ENCODE results near the gene ART5.
"Not testable (repeated sequence)": the region's sequence is repeated elsewhere in the genome, so short reads cannot be mapped to it uniquely, and the experiment has no call there.

ART5 gene

DNA sequence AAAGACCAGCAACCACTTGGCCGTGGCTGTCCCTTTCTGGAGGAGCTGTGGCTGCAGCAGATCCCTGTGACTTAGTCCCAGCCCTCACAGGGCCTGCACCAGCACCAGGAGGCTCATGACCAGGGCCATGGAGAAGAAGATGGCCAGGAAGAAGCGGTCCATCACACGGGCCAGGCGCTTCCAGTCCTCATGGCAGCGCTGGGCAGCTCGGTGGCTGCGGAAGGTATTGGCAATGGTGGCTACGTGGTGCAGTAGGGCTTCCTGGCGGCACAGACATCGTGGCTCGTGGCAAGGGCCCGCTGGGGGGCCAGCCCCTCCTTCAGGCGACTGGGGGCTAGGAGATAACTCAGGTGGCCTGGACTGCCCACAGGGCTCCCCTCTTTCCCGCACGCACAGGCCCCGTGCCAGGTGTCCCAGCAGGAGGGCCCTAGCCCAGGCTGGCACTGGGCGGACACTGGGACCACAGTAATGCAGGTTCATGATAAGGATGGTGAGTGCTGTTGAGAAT is 24.3 kb upstream of the ART5 start:
- H3K27me3 Mint-ChIP-seq = no peaks in the 10 kb centered on the region
- peaks cover 22% of the 10 kb centered on the region for H3K36me3 Mint-ChIP-seq
- no peaks in the 10 kb centered on the region for H3K9me3 Mint-ChIP-seq
- no peak overlapping the region for H3K27ac Mint-ChIP-seq
- no peak overlapping the region for H3K4me3 Mint-ChIP-seq
- CTCF ChIA-PET = no interaction called here
- DNase-seq = no peak
- no peaks in the 10 kb centered on the region for H3K4me1 Mint-ChIP-seq

DNA sequence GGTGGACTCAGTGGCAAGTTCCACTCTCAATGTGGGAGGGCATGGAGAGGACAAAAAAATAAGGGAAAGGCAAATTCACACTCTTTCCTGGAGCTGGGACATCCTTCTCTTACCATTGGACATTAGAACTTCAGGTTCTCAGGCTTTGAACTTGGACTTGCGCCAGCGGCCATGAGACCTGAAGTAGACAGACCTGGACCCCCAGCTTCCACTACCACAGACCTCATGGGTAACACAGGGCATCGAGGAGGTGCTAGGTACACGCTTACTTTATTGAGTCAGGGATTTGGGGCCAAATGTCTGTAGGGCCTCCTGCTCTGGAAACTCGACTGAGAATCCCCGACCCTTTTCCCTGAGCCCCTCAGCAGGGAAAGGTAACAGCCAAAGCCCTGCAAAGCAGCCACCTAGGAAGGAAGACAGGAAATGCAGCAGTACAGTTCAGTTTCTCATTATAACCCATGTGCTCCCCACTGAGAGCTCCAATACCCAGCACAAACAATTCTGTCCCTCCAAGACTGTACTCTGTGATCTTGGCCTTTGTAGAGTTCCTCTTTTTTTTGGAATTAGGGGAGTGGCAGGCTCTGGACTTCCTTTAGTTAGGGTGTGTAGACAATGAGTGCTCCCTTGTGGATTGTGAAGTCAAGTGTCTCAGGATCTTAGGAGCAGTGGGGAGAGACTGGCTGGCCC is 23.7 kb upstream of the ART5 start:
- no peaks in the 10 kb centered on the region for H3K9me3 Mint-ChIP-seq
- CTCF ChIA-PET = interaction anchor here (1.1 kb wide), 1 partner anchor 142 kb away, joined by 4 read pairs; no protein-coding TSS in a partner anchor
- no peaks in the 10 kb centered on the region for H3K27me3 Mint-ChIP-seq
- H3K4me1 Mint-ChIP-seq = no peaks in the 10 kb centered on the region
- peaks cover 16% of the 10 kb centered on the region for H3K36me3 Mint-ChIP-seq
- no peak for DNase-seq
- H3K4me3 Mint-ChIP-seq = no peak overlapping the region
- H3K27ac Mint-ChIP-seq = no peak overlapping the region

DNA sequence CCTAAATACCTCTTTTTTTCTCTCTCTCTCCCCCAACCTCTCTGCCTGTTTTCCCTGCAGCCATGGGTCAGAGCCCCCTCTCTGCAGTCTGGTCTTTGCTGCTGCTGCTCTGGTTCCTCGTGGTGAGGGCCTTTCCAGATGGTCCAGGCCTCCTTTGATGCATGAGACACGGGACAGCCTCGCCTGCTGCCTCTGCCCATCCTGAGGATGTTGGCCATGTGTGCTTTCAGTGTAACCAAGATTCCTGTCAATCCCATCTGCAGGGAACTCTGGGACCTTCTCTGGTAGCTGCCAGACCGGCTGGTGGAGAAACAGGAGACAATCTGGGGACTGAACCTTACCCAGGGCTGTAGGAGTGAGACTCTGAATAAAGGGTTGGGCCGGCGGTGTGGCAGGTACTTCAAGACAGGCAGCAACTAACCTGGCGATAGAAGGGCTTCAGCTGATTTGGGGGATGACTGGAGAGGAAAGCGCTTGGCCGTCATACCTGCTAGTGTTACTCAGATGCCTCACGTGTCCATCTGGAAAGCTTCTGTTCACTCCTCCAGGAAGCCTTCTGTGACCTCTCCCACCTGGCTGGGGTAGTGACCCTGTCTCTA is 22.3 kb upstream of the ART5 start:
- no peak for DNase-seq
- CTCF ChIA-PET = no interaction called here
- no peaks in the 10 kb centered on the region for H3K9me3 Mint-ChIP-seq
- H3K27me3 Mint-ChIP-seq = peaks cover 8% of the 10 kb centered on the region
- no peaks in the 10 kb centered on the region for H3K4me1 Mint-ChIP-seq
- H3K27ac Mint-ChIP-seq = no peak overlapping the region
- no peak overlapping the region for H3K4me3 Mint-ChIP-seq
- peaks cover 10% of the 10 kb centered on the region for H3K36me3 Mint-ChIP-seq

DNA sequence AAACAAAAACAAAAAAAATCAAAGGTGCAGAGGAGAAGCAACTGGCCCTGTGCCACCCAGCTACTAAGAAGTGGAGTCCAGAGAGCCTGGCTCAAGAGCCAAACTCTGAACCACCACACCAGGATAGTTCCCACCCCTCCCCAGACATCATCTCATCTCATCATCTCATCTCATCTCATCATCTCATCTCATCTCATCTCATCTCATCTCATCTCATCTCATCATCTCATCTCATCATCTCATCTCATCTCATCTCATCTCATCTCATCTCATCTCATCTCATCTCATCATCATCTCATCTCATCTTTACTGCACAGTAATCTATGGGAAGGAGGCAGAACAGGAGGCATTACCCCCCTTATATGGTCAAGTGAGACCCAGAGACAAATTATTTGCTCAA is 21.1 kb upstream of the ART5 start:
- no peak for DNase-seq
- peaks cover 7% of the 10 kb centered on the region for H3K36me3 Mint-ChIP-seq
- H3K4me1 Mint-ChIP-seq = no peaks in the 10 kb centered on the region
- H3K27ac Mint-ChIP-seq = no peak overlapping the region
- peaks cover 19% of the 10 kb centered on the region for H3K27me3 Mint-ChIP-seq
- H3K4me3 Mint-ChIP-seq = no peak overlapping the region
- CTCF ChIA-PET = no interaction called here
- no peaks in the 10 kb centered on the region for H3K9me3 Mint-ChIP-seq

DNA sequence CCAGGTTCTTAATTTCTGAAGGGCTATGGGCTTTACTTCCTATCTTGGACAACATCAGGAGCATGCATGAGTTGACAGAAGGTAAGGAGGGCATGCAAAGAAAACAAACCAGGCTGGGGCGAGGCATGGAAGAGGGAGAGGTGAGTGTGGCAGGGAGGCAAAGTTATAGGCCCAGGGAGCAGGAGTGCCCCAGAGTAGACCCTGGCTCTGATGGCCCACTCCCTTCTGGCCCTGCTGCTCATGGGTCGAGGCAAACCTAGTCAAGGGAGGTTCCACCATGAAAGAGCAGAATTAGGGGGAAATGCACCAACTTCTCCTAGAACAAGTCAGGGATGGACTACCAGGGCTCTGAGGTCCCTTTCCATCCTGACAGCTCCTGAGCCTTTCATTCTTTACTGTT is 19.2 kb upstream of the ART5 start:
- peaks cover 19% of the 10 kb centered on the region for H3K27me3 Mint-ChIP-seq
- CTCF ChIA-PET = no interaction called here
- H3K4me1 Mint-ChIP-seq = no peaks in the 10 kb centered on the region
- peaks cover 7% of the 10 kb centered on the region for H3K36me3 Mint-ChIP-seq
- no peak overlapping the region for H3K4me3 Mint-ChIP-seq
- no peak for DNase-seq
- H3K27ac Mint-ChIP-seq = no peak overlapping the region
- H3K9me3 Mint-ChIP-seq = no peaks in the 10 kb centered on the region

DNA sequence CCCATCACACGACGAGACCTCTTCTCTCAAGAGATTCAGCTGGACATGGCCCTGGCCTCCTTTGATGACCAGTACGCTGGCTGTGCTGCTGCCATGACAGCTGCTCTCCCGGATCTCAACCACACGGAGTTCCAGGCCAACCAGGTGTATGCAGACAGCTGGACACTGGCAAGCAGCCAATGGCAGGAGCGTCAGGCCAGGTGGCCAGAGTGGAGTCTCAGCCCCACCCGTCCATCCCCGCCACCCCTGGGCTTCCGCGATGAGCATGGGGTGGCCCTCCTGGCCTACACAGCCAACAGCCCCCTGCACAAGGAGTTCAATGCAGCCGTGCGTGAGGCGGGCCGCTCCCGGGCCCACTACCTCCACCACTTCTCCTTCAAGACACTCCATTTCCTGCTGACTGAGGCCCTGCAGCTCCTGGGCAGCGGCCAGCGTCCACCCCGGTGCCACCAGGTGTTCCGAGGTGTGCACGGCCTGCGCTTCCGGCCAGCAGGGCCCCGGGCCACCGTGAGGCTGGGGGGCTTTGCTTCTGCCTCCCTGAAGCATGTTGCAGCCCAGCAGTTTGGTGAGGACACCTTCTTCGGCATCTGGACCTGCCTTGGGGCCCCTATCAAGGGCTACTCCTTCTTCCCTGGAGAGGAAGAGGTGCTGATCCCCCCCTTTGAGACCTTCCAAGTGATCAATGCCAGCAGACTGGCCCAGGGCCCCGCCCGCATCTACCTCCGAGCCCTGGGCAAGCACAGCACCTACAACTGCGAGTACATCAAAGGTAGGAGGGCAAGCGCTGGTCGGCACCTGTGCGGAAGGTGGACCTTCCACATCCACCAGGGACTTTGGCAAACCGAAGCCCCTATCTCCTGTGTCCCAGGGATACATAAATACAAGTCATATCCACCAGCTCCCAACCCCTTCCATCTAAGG is 18.1 kb upstream of the ART5 start:
- no peaks in the 10 kb centered on the region for H3K9me3 Mint-ChIP-seq
- H3K36me3 Mint-ChIP-seq = peaks cover 4% of the 10 kb centered on the region
- H3K4me3 Mint-ChIP-seq = no peak overlapping the region
- no peaks in the 10 kb centered on the region for H3K4me1 Mint-ChIP-seq
- no peak overlapping the region for H3K27ac Mint-ChIP-seq
- CTCF ChIA-PET = no interaction called here
- DNase-seq = no peak
- peaks cover 19% of the 10 kb centered on the region for H3K27me3 Mint-ChIP-seq

DNA sequence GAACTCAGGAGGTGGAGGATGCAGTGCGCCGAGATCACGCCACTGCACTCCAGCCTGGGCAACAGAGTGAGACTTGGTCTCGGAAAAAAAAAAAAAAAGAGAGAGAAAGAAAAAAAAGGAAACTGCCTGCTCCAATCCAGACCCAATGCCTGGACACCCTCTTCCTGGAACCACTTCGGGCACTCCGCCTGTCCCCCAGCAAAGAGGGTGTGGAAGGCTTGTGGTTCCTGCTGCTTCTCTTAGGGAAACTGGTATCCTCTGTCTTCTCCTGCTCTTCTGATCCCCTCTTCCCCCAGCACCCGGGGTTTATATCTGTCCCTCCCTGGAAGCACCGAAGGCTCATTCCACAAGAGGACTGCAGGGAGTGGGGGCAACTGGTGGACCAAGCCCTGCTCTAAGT is 16.5 kb upstream of the ART5 start:
- Mint-ChIP-seq H3K27me3 (peaks cover 19% of the 10 kb centered on the region), H3K4me1 (no peaks in the 10 kb centered on the region), H3K36me3 (no peaks in the 10 kb centered on the region), H3K27ac (no peak overlapping the region), H3K4me3 (no peak overlapping the region), H3K9me3 (no peaks in the 10 kb centered on the region)
- DNase-seq = no peak
- CTCF ChIA-PET = no interaction called here

DNA sequence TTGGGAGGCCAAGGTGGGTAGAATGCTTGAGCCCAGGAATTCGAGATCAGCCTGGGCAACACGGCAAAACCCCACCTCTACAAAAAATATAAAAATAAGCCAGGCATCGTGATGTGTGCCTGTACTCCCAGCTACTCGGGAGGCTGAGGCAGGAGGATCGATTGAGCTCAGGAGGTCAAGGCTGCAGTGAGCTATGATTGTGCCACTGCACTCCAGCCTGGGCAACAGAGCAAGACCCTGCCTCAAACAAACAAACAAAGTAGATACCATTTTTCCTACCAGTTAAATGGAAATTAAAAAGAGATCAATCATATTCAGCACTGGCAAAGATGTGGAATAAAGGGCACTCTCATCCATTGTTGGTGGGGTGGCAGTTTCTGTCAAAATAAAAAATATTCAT is 15.5 kb upstream of the ART5 start:
- not testable (repeated sequence) for H3K4me3 Mint-ChIP-seq, H3K4me1 Mint-ChIP-seq
- CTCF ChIA-PET = interaction anchor here (0.9 kb wide), 1 partner anchor 45 kb away, joined by 3 read pairs; no protein-coding TSS in a partner anchor

DNA sequence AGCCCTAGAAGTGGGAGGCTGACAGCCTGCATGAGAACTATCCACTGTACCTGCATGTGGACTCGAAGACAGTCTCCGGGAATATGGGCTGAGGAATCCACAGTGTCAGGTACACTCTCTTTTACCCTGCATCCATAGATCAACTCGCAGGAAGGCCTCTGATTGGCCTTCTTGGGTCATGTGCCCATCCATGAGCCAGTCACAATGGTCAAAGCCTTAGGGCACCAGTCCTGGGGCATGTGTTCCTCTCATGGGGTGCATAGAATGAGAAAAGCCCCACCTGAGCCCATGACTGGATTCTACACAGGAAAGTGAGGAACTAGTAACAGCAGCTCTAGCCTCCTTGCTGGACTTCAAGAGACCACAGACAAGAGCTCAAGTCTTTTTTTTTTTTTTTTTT is 13.8 kb upstream of the ART5 start:
- Mint-ChIP-seq H3K36me3 (no peaks in the 10 kb centered on the region), H3K4me3 (no peak overlapping the region), H3K27me3 (peaks cover 23% of the 10 kb centered on the region), H3K27ac (no peak overlapping the region), H3K9me3 (no peaks in the 10 kb centered on the region), H3K4me1 (no peaks in the 10 kb centered on the region)
- CTCF ChIA-PET = no interaction called here
- DNase-seq = no peak

More for the DNA sequence above, 15.5 kb upstream of the ART5 start:
- DNase-seq, H3K36me3 Mint-ChIP-seq, H3K27ac Mint-ChIP-seq, H3K9me3 Mint-ChIP-seq: not testable (repeated sequence)
- peaks cover 19% of the 10 kb centered on the region for H3K27me3 Mint-ChIP-seq

DNA sequence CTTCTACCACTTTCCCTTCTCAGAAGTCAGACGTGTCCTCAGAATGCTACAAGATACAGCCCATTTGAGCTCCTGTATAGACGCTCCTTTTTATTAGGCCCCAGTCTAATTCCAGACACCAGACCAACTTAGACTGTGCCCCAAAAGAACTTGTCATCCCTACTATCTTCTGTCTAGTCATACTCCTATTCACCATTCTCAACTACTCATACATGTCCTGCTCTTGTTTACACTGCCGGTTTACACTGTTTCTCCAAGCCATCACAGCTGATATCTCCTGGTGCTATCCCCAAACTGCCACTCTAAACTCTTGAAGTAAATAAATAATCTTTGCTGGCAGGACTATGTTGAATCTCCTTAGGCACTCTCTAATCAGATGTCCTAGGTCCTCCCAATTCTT is 10.7 kb upstream of the ART5 start:
- H3K36me3 Mint-ChIP-seq, H3K9me3 Mint-ChIP-seq, CTCF ChIA-PET, DNase-seq, H3K4me3 Mint-ChIP-seq, H3K27ac Mint-ChIP-seq, H3K4me1 Mint-ChIP-seq: not testable (repeated sequence)
- peaks cover 22% of the 10 kb centered on the region for H3K27me3 Mint-ChIP-seq

DNA sequence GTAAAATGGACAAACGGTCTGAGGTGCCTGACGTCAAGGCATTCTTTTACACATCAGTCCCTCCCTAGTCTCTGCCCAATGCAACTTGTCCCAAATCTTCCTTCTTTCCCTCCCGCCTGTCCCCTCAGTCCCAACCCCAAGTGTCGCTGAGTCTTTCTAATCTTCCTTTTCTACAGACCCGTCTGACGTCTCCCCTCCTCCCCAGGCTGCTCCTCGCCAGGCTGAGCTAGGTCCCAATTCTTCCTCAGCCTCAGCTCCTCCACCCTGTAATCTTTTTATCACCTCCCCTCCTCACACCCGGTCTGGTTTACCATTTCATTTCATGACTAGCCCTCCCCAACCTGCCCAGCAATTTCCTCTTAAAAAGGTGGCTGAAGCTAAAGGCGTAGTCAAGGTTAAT is 7.6 kb upstream of the ART5 start:
- DNase-seq, H3K4me3 Mint-ChIP-seq, H3K36me3 Mint-ChIP-seq, H3K9me3 Mint-ChIP-seq, CTCF ChIA-PET, H3K27ac Mint-ChIP-seq, H3K4me1 Mint-ChIP-seq: not testable (repeated sequence)
- H3K27me3 Mint-ChIP-seq = peaks cover 46% of the 10 kb centered on the region

DNA sequence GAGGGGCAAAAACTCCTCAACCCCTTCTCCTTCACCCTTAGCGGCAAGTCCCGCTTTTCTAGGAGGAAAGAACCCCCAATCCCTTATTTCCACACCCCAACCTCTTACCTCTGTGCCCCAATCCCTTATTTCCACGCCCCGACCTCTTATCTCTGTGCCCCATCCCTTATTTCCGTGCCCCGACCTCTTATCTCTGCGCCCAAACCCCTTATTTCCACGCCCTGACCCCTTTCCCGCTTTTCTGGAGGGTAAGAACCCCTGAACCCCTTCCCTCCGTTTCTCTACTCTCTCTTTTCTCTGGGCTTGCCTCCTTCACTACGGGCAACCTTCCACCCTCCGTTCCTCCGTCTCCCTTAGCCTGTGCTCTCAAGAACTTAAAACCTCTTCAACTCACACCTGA is 7.1 kb upstream of the ART5 start:
- H3K4me3 Mint-ChIP-seq, DNase-seq, H3K36me3 Mint-ChIP-seq, H3K4me1 Mint-ChIP-seq, H3K27ac Mint-ChIP-seq, CTCF ChIA-PET, H3K9me3 Mint-ChIP-seq: not testable (repeated sequence)
- H3K27me3 Mint-ChIP-seq = peaks cover 51% of the 10 kb centered on the region

DNA sequence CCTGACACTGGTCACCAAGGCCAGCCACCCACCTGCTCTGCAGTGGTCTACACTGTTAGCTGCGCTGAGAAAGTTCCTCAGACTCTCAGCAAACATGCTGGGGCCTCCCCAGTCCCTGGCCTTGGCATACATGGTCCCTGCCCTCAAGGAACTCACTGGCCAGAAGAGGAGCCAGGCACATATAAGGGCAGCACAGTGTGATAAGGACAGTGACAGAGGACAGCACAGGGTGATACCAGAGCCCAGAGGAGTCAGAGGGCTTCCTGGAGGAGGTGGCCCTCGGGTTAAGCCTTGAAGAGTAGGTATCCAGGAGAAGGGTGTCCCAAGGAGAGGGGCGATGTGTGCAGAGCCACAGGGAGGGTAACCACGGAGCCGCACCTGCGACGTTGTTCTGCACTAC is 3.8 kb upstream of the ART5 start:
- Mint-ChIP-seq H3K4me1 (peaks cover 10% of the 10 kb centered on the region), H3K27me3 (peaks cover 78% of the 10 kb centered on the region), H3K27ac (no peak overlapping the region), H3K9me3 (no peaks in the 10 kb centered on the region), H3K36me3 (no peaks in the 10 kb centered on the region), H3K4me3 (no peak overlapping the region)
- CTCF ChIA-PET = interaction anchor here (0.6 kb wide), 1 partner anchor 163 kb away, joined by 3 read pairs; no protein-coding TSS in a partner anchor
- DNase-seq = no peak

DNA sequence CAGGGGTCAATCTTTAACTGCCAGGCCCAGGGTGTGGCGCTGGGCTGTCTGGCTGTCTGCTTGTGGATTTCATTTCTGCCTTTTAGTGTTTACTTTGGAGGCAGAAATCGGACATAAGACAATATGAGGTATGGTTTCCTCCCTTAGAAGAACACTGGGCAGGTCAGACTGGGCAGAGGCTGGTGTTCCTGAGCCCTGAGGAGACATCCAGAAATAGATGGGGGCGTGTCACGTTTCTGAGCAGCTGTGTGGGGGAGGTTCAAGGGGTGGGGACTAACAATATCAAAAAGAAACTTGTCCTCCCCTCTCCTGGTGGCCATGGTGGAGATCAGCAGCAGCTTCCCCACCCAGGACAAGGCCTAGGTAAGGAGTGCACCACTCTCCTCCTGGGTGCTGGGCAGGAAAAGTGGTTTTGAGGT is 3.0 kb upstream of the ART5 start, which contains the start of gene ART1:
Gene ART1 (plus strand): TSS at position 312 of the 419 bp plus-strand sequence. CDS start 14,086 bp downstream, outside the sequence.
- Mint-ChIP-seq H3K9me3 (no peaks in the 10 kb centered on the region), H3K36me3 (no peaks in the 10 kb centered on the region), H3K27me3 (peaks cover 82% of the 10 kb centered on the region), H3K4me1 (peaks cover 10% of the 10 kb centered on the region), H3K27ac (no peak within 1 kb of the TSS), H3K4me3 (no peak within 1 kb of the TSS)
- DNase-seq = no peak
- CTCF ChIA-PET = interaction anchor here (0.6 kb wide), 1 partner anchor 164 kb away, joined by 3 read pairs; no protein-coding TSS in a partner anchor

All from activated naive CD4-positive, alpha-beta T cell treated with anti-CD3 and anti-CD28 coated beads, Interleukin-2, amount 10 ng/mL, durations not matched to agents 7 days and 5 days (primary cell).